Activated CD4-positive, CD25-positive, alpha-beta regulatory T cell (primary cell): ENCODE results near the gene COQ7.

Experiments
- DNase-seq, 4 experiments: peaks; one replicate each; lab custom pipeline; 2025; lab: John Stamatoyannopoulos, UW

The COQ7 gene

DNA sequence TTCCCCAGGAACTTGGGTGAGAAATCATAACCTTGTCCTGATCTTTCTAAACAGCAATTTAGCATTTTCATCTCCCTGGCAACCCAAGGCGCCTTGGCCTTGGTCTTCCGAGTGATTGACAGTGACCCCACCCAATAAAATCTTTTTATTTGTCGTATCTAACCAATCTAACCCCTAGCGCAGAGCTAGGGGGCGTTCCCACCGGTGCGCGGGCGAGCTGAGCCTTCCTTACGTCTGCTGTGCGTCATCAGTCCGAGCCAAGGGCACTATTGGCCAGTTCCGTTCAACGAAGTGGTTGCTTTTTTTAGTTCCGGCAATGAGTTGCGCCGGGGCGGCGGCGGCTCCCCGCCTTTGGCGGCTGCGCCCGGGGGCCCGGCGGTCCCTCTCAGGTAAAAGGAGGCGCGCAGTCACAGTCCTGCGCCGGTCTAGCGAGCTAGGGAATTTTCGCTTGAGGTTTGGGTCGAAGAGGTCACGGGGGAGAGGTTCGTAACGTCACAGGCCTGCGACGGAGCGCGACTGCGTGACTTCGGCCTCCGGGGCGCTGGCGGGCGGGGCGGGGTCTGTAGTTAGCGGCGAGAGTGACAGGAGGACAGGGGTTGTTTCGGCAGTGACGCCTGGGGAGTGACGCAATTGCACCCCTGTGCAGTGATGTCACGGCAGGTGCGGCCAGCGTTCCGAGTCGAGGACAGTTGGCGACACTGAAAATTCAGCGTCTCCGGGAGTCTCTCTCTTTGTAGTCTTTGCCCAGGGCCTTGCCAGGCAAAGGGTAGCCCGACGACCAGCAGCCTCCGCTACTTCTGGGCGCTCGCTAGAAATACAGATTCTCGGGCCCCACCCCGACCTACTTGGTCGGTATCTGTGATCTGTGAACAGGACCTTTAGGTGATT lies at the start of gene COQ7:
Gene COQ7 (plus strand): TSS at position 266 of the 888 bp plus-strand sequence. CDS start 51 bp downstream, at position 317.
- DNase-seq: peak; percentile 93 to 97 (median 94)

DNA sequence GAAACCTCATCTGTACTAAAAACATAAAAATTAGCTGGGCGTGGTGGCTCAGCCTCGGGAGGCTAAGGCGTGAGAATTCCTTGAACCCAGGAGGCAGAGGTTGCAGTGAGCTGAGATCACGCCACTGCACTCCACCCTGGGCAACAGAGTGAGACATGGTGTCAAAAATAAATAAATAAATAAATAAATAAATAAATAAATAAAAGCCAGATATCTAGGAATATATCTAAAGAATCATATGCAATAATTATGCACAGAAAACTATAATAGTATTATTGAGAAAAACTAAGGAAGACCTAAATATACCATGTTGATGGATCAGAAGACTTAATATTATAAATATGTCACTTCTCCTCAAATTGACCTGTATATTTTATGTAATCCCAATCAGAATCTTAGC lies 46.7 kb upstream of the COQ7 start:
- no peak for DNase-seq

DNA sequence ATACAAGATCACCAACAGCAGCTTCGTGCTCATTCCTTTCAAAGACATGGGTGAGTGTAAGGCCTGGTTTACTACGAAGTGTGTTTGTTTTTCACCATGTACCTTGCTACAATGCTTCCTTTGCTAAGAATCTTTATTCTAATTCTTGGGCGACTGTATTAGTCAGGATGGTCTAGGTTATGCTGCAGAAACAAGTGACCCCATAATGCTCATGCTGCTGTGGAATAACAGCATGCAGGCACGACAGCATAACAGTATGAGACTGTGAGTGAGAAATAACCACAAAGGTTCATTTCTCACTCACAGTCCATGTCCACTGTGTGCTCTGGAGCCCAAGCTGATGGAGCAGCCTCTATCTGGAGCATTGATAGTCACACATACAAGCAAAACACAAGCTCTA lies 45.7 kb upstream of the COQ7 start:
- no peak for DNase-seq

DNA sequence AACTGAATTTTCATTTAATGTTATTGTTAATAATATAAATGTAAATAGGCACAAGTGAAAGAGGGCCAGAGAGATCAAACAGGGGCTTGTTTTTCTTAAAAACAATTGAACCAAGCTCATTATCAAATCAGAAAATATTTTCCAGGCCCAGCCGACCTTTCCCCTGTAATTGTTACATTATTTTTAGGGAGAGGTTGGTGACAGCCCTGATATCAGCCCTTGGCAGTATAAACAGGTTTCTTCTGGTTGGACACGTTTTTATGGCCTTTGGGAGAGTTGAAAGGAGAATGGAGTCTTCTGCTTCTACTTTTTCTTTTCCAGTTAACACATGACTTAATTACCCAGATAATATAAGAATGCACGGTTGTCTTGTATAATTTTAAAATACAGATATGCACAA lies 40.0 kb upstream of the COQ7 start:
- DNase-seq: no peak

DNA sequence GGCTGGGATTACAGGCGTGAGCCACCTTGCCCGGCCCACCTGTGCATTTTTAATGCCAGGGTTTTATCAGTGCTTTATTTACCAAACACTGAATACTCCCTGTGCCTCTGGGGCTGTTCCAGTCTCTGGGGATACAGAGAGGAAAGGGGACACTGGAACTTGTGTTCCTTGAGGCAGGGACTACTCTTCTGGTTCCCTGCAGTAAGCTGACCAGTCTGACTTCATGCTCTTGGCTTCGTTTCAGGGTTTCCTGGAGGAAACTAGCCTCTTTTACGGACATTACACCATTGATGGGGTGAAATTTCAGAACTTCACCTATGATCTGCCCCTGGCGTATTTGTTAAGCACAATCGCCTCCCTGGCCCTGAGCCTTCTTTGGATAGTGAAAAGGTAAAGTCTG lies 37.4 kb upstream of the COQ7 start:
- DNase-seq: no peak

DNA sequence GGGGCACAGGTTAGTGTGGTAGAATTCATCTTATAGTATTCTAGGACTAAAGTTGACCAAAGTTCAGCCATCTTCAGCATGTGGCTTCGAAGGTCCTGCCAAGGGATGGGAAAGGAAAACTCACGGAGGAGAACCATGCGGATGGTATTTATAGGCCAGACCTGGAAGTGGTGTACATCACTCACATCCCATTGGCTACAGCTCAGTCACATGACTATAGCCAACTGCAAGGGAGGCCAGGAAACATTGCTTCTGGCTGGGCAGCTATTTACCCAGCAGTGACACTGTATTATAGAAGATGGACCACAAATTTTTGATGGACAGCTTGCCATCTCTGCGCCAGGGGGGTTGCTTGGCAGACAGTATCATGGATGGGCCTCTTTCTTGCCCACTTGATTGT lies 35.7 kb upstream of the COQ7 start:
- DNase-seq: no peak

DNA sequence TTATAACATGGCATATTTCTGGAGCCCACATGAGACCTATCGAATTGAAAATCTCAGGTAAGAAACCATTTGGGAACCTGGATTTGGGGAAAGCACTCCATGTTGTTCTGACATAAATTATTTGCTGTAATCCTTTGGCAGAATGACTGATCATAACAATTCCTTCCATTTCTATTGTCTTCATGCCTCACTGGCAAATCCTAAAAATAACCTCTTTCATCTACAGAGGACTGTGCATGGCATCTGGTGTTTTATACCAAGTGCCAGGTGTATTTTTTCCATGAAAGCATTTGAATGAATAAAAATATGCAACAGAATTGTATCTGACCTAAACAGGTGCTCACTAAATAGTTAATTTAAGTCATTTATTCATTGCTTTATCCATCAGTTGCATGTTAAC lies 33.7 kb upstream of the COQ7 start:
- DNase-seq: no peak

DNA sequence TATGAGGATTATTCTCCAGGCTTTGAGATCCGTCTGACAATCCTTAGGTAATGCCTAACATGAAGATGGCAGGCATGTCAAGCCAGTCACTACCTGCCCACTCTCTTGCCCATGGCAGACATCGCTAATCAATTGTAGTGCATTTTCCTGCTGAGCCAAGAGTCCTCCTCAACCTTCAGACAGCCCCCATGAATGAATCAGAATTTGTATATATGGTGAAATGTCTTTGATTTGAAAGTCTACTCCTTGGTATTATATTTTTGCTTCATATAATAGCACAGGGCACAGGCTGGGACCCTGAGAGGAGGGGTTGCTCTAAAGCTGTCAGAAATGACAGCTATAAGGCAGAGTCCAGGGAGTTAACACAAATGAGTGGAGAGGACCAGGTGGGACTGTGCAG lies 27.0 kb upstream of the COQ7 start:
- no peak for DNase-seq

DNA sequence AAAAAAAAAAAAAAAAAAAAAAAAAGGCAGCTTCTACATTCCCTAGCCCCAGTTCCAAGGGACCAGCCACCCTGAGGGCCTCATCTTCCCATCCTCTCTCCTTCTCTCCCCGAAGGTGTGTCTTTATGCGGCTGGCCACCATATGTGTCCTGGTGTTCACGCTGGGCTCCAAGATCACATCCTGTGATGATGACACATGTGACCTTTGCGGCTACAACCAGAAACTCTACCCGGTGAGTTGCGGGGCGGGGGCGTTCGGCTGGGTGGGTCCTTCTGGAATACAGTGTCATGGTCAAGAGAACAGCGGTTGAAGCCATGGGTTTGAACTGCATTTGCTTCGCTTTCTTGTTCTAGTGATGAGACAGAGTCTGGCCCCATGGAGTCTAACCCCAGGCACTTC lies 22.6 kb upstream of the COQ7 start:
- no peak for DNase-seq

DNA sequence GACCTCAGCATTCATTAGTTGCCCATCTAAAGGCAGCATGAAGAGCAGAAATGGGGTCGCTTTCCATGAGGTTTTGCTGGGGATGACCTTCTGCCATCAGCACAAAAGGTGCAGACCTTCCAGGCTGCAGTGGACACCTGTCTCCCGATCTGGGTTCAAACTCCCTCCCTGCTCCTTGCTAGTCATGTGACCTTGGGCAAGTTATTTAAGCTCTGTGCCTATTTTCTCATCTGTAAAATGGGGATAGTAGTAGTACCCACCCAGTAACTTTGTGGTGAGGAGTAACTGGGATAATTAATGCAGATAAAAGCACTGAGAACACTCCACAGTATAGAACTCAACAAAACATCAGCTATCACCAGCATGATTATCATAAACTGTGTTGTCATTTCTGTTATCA lies 21.4 kb upstream of the COQ7 start:
- DNase-seq: no peak

DNA sequence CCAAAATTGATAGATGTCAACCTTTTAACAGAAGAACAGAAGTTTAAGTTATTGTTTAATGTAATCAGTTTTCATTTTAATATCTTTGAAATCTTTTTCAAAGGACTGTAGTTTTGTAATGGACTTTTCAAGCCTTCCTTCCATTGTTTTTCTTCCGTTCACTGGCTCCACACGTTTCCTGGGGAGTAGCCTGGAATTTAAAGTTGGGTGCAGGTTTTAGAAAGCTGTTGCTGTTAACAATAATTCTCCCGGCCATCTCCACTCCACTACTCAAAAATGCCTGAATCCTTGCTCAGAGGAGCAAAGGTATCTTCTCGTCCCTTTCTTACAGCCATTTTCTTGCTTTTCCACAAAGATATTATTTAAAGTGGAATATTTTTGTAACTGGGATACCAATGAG lies 4.7 kb upstream of the COQ7 start:
- DNase-seq: no peak

DNA sequence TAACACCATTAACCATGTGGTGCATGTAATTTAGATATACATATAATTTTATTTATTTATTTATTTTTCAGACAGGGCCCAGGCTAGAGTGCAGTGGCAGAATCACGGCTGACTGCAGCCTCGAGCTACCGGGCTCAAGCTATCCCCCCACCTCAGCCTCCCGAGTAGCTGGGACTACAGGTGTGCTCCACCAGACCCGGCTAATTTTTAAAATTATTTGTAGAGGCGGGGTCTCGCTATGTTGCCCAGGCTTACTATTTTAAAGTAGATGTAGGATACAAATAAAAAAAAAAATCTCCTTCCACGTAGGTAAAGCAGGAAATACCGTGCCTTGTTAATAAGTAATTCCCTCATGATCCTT lies 446 bp upstream of the COQ7 start:
- no peak for DNase-seq

DNA sequence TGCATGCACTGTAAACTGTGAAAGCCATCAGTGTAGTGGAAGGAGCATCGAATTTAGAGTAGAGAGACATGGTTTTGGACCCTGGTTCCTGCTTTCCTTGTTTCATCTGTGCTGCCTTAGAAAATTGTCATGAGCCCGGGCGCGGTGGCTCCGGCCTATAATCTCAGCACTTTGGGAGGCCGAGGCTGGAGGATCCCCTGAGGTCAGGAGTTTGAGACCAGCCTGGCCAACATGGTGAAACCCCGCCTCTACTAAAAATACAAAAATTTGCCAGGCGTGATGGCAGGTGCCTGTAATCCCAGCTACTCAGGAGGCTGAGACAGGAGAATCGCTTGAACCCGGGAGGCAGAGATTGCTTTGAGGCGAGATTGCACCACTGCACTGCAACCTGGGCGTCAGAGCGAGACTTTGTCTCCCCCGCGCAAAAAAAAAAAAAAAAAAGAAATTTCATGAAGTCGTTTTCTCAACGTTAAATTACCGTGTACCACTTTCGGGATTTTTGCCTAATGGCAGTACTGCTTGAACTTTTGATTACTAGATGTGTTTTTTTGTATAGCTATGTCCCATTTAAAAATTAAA lies 912 bp downstream of the COQ7 start:
- DNase-seq: no peak

DNA sequence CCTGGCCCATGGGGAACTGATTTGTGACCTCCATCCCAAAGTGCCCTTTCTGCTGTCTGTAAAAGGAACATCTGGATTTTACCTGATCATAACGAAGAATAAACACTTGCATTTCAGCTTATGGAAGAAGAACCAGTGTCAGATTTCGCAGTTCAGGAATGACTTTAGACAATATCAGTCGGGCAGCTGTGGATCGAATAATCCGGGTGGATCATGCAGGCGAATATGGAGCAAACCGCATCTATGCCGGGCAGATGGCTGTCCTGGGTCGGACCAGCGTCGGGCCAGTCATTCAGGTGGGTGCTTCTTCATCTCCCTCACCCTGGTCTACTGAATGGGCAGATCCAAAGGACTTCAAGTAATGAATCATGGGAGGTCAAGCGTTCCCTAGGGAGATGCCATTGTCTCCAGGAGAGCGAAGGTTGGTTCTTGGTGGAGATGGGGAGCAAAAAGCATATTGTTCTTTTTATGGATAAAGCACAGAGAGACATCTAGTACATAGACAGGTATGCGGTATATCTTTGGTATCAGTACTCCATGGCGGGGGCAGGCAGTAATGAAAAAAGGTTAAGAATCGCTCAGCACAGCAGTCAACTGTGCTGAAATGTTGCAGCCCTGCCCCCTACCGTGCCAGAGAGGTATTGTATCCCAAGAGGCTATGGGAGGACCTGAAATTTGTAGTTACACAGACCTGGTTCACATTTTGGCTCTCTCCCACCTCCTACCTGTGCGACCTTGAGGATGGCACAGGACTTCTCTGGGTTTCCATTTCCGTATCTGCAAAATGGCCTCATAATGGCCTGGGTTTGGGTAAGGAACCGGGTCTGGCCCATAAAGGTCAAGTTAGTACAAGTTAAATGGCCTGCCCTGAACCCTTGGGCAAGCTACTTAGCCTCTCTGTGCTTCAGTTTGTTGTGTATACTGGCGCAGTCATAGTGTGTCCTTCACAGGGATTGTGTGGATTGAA lies 4.7 kb downstream of the COQ7 start:
- peak; percentile 6 to 26 (median 8) for DNase-seq

DNA sequence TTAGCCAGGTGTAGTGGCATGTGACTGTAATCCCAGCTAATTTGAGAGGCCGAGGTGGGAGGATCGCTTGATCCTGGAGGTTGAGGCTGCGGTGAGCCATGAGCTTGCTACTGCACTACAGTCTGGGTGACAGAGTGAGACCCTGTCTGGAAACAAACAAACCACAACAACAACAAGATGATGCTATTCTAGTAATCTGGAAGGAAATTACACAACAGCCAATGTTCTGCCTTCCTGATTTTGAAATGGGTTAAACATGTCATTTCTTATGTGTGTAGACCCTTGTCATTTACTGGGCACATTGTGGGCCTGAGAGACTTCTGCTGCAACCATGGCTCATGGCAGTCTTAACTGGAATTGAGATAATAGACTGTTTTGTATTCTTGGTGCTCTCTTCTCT lies 5.9 kb downstream of the COQ7 start:
- no peak for DNase-seq

DNA sequence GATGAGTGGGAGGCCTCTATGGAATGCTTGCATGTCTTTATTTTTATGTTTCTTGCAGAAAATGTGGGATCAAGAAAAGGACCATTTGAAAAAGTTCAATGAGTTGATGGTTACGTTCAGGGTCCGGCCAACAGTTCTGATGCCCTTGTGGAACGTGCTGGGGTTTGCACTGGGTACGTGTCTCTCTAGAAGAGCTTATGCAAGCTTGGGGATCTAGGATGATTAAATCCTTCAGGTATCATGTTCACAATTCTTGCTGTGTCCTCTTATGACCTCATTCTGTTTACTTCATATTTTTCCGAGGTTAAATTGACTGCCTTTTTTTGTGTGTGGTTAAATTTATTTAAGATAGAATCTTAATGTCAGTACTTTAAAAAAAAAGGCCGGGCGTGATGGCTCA lies 6.4 kb downstream of the COQ7 start:
- DNase-seq: no peak

DNA sequence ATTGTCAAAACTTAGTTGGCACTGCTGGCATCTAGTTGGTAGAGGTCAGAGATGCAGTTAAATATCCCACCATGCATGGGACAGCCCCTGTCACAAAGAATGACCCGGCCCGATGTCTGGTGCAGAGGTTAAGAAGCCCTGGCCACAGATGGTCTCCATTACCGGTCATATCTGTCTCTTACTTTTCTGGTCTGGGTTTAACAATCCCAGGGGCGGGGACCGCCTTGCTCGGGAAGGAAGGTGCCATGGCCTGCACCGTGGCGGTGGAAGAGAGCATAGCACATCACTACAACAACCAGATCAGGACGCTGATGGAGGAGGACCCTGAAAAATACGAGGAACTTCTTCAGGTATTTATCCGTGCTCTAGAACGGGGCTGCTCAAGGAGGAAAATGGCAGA lies 8.1 kb downstream of the COQ7 start:
- DNase-seq: no peak

DNA sequence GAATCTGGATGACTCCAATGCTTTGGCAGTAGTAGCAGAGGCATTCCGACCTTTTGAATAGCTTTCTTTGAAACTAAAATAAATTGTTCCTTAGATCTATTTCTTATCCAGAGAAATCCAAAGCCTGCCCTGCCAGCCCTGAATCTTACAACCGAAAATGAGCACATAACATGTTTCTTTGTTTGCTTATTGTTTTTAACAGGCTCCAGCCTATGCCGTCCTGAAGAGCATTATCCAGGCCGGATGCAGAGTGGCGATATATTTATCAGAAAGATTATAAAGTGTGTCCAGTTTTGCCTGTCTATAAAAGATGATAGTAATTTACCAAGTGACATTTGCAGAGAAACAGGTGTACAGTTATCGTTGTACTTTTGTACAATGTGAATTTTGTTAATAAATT lies 10.5 kb downstream of the COQ7 start:
- DNase-seq: no peak

DNA sequence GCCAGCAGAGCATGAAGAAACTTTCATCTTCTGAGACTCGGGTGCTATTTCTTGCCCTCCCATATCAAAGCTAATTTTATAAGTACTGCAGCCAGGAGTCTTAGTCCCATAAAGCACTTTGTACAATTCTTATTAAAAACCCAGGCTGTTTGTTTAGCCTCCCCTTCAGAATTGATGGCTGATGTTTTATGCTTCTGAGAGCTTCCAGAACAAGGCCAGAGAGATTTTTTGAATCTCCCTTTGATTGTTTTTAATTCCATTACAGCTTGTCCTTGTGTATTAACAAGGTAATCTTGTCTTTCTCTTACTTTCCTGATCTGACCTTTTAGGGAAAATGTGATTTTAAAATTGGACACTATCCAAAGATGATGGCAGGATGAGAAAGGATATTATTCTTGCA lies 16.3 kb downstream of the COQ7 start:
- DNase-seq: no peak

DNA sequence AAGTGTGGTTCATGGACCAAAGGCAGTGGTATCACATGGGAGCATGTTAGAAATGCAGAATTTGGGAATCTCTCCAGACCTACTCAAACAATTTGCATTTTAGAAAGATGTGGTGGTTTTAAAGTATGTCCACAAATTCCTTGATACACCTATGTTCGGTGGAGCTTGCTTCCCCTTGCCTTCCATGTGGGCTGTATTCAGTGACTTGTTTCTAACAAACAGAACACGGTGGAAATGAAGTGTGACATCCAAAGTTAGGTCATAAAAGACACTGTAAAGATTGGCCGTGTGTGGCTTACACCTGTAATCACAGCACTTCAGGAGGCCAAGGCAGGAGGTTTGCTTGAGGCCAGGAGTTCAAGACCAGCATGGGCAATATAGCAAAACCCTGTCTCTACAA lies 16.7 kb downstream of the COQ7 start:
- no peak for DNase-seq

DNA sequence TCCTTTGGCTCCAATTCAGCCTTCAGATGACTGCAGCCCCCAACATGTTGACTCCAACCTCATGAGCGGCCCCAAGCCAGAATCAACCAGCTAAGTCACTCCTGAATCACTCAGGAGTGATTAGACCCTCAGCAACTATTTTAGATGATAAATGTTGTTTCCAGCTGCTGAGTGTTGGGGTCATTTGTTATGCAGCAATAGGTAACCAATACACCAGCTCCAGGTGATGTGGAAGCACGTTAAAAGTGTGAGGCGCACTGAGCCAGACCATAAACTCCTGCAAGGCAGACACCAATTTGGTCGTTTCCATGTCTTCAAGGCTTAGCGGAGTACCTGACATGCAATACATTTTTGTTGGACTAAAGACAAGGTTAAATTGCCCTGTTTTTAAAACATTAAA lies 17.5 kb downstream of the COQ7 start:
- no peak for DNase-seq

DNA sequence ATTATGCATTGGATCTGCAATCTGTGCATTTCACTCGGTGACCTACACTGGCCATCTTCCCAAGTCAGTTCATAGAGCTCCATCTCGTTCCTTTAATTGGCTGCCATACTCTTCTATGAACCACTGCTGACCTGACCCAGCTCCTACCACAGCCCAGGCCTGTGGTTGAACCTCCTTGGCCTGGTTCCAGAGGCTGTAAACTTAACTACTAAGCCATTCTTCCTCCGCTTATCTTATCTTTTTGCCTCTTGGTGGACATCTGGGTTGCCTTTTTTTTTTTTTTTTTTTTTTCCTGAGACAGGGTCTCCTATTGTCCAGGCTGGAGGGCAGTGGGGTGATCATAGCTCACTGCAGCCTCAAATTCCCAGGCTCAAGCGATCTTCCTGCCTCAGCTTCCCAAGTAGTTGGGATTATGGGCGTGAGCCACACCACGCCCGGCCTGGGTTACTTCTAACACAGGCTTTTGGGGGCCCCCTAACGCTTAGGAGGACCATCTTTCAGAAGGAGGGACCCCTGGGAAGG lies 18.3 kb downstream of the COQ7 start:
- DNase-seq: no peak
